OCI-LY1 (cell line): ENCODE results near the gene ATP1A4.

ENCODE experiments used
- H2AFZ ChIP-seq: fragments of 200-600 bp; sonication (generic), shearing (Covaris generic); 2 replicates; pipeline ENCODE4 v1.6.0; 2014; ENCODE audit warnings: antibody characterized with exemption, mild to moderate bottlenecking, low read length
- H3F3A ChIP-seq: fragments of 200-600 bp; sonication (generic), shearing (Covaris generic); 2 replicates; pipeline ENCODE4 v1.6.0; 2014; ENCODE audit warnings: mild to moderate bottlenecking, antibody characterized with exemption, low read length, moderate library complexity; ENCODE audit not compliant: insufficient read depth
- H3K27ac ChIP-seq: fragments of 200-600 bp; sonication (generic); 2 replicates; pipeline ENCODE4 v1.5.1; 2014; ENCODE audit warnings: low read length, mixed run types, mild to moderate bottlenecking, low read depth; ENCODE audit not compliant: poor library complexity, severe bottlenecking
- H3K27me3 ChIP-seq: fragments of 200-600 bp; sonication (generic); 2 replicates; pipeline ENCODE4 v1.6.0; 2014; ENCODE audit warnings: antibody characterized with exemption, mild to moderate bottlenecking, low read length, moderate library complexity; ENCODE audit not compliant: insufficient read depth
- H3K36me3 ChIP-seq: fragments of 200-600 bp; sonication (generic); 2 replicates; pipeline ENCODE4 v1.6.1; 2014; ENCODE audit warnings: mild to moderate bottlenecking, antibody characterized with exemption, low read length, moderate library complexity, mixed read lengths; ENCODE audit not compliant: insufficient read depth
- H3K4me1 ChIP-seq: fragments of 200-600 bp; sonication (generic); 2 replicates; pipeline ENCODE4 v1.5.1; 2014; ENCODE audit warnings: mild to moderate bottlenecking, low read length, moderate library complexity; ENCODE audit not compliant: insufficient read depth, severe bottlenecking
- H3K4me2 ChIP-seq: fragments of 200-600 bp; sonication (generic), shearing (Covaris generic); 2 replicates; pipeline ENCODE4 v1.6.1; 2014; ENCODE audit warnings: low read length
- H3K4me3 ChIP-seq: fragments of 200-600 bp; sonication (generic); 2 replicates; pipeline ENCODE4 v1.5.1; 2014; ENCODE audit warnings: low read length, low read depth, mild to moderate bottlenecking, mixed read lengths; ENCODE audit not compliant: poor library complexity, severe bottlenecking
- H3K79me2 ChIP-seq: fragments of 200-600 bp; shearing (Covaris generic); 2 replicates; pipeline ENCODE4 v1.6.1; 2016; ENCODE audit warnings: mixed run types, low read length, mixed read lengths; ENCODE audit not compliant: insufficient read depth
- H3K9ac ChIP-seq: fragments of 200-600 bp; sonication (generic), shearing (Covaris generic); 2 replicates; pipeline ENCODE4 v1.6.1; 2014; ENCODE audit warnings: mild to moderate bottlenecking, low read length, mixed read lengths
- H3K9me2 ChIP-seq: fragments of 200-600 bp; sonication (generic), shearing (Covaris generic); 2 replicates; pipeline ENCODE4 v1.6.1; 2014; ENCODE audit warnings: low read depth, mild to moderate bottlenecking, low read length, mixed read lengths
- H3K9me3 ChIP-seq: fragments of 200-600 bp; shearing (Covaris generic); 2 replicates; pipeline ENCODE4 v1.6.1; 2014; ENCODE audit warnings: low read length, mixed read lengths
- H4K20me1 ChIP-seq: fragments of 200-600 bp; sonication (generic), shearing (Covaris generic); 2 replicates; pipeline ENCODE4 v1.6.0; 2016; ENCODE audit warnings: mild to moderate bottlenecking, low read length; ENCODE audit not compliant: insufficient read depth
- CTCF ChIP-seq: fragments of 200-600 bp; sonication (generic), shearing (Covaris generic); IDR thresholded peaks from 2 replicates; pipeline ENCODE4 v1.5.1; 2017; ENCODE audit warnings: mild to moderate bottlenecking, antibody characterized with exemption, low read length, moderate library complexity, mixed read lengths
- EZH2 ChIP-seq: fragments of 200-600 bp; sonication (generic), shearing (Covaris generic); IDR thresholded peaks from 2 replicates; pipeline ENCODE4 v1.8.0; 2017; ENCODE audit warnings: borderline replicate concordance, mixed run types, mild to moderate bottlenecking, antibody characterized with exemption, low read length, moderate library complexity, mixed read lengths

ATP1A4 gene

GRCh38 chr1:160194737-160195059, 43.3 kb downstream of the ATP1A4 start:
- no peaks in the 10 kb centered on the region for H3F3A ChIP-seq
- no peak overlapping the region for H3K9ac ChIP-seq
- no peaks in the 10 kb centered on the region for H3K27me3 ChIP-seq
- H3K4me2 ChIP-seq: no peak overlapping the region
- no peaks in the 10 kb centered on the region for H3K79me2 ChIP-seq
- H3K27ac ChIP-seq: no peak overlapping the region
- no peaks in the 10 kb centered on the region for H3K9me2 ChIP-seq
- no peaks in the 10 kb centered on the region for H3K9me3 ChIP-seq
- no peak overlapping the region for H2AFZ ChIP-seq
- H3K4me3 ChIP-seq: no peak overlapping the region
- H4K20me1 ChIP-seq: no peaks in the 10 kb centered on the region
- no peaks in the 10 kb centered on the region for H3K36me3 ChIP-seq
- TF ChIP-seq EZH2 (no peak), CTCF (no peak)
- peaks cover 6% of the 10 kb centered on the region for H3K4me1 ChIP-seq

- Histone ChIP-seq H3K4me3 (no peak overlapping the region), H3K9ac (no peak overlapping the region), H3K27me3 (no peaks in the 10 kb centered on the region), H3K27ac (no peak overlapping the region), H3K79me2 (no peaks in the 10 kb centered on the region), H3K9me2 (no peaks in the 10 kb centered on the region), H2AFZ (no peak overlapping the region), H3K36me3 (no peaks in the 10 kb centered on the region), H3K4me2 (no peak overlapping the region), H4K20me1 (no peaks in the 10 kb centered on the region), H3F3A (no peaks in the 10 kb centered on the region), H3K4me1 (peaks cover 6% of the 10 kb centered on the region), H3K9me3 (no peaks in the 10 kb centered on the region)
- TF ChIP-seq CTCF: no peak
- no peak for TF ChIP-seq EZH2
Observed at GRCh38 chr1:160196143-160196542, 44.7 kb downstream of the ATP1A4 start.

GRCh38 chr1:160197231-160197630, 45.8 kb downstream of the ATP1A4 start:
- no peak for TF ChIP-seq CTCF
- Histone ChIP-seq H3K4me3 (no peak overlapping the region), H3K9ac (no peak overlapping the region), H4K20me1 (no peaks in the 10 kb centered on the region), H3K27me3 (no peaks in the 10 kb centered on the region), H3K9me3 (no peaks in the 10 kb centered on the region), H2AFZ (no peak overlapping the region), H3K36me3 (no peaks in the 10 kb centered on the region), H3K9me2 (no peaks in the 10 kb centered on the region), H3K4me1 (peaks cover 6% of the 10 kb centered on the region), H3F3A (no peaks in the 10 kb centered on the region), H3K79me2 (no peaks in the 10 kb centered on the region), H3K4me2 (no peak overlapping the region), H3K27ac (no peak overlapping the region)
